ENCODE data around the gene MAPK11.

The MAPK11 gene

DNA sequence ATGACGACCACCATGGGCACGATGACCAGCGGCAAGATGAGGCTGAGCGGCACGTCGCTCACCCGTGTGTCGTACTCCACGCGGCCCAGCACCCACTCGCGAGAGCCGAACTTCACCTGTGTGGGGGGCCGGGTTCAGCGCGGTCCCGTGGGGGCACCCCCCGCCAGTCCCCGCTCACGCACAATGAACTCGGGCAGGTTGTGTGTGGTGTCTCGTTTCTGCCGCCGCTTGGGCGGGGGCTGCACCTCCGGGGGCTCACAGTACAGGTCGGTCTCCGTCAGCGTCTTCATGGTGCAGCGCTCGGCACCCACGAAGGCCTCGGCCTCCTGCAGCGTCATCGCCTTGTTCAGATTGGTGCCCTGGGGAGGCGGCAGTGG lies 11.2 kb upstream of the MAPK11 start:
- no peak for TF ChIP-seq CTCF (IDR thresholded peaks at IDR 0.05; ENCODE audit: low read length, missing control alignments)
- no peak for DNase-seq (ENCODE audit: low read depth)
- H3K4me3 ChIP-seq (replicated peaks; ENCODE audit: low read depth, low read length), result no peak overlapping the region

GRCh38 chr22:50280708-50281383 lies 10.7 kb upstream of the MAPK11 start:
- no peak overlapping the region for H3K4me3 ChIP-seq (replicated peaks; ENCODE audit: low read depth, low read length)
- no peak for TF ChIP-seq CTCF (IDR thresholded peaks at IDR 0.05; ENCODE audit: low read length, missing control alignments)
- no peak for DNase-seq (ENCODE audit: low read depth)

DNA sequence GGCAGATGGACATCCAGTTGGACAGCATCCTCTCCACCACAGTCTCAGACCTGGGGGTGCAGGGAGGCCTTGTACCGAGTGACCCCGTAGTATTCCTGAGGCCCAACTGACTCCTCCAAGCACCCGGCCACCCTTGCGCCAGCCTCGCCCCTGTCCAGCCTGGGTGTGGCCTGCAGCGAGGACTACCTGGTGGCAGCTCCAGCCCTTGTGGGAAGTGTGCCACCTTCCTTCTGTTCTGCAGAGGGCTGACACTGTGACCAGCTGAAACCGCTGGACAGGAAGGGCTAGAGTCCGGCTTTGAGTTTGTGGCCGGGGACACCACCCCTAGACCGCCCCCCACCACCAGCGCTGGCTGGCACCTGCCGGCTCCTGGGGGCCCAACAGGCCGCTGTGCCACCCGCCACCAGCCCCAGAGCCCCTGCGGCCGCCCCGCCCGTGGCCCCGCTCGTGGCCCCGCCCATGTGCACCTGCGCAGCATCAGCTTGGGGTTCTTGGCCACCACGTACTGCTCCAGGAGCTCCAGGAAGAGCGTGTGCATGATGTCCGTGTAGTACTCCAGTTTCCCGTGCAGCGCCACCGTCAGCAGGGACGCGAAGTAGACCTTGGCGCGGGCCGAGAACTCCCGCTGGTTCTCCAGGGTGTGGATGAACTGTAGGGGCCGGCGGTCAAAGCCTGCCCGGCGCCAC lies 10.0 kb upstream of the MAPK11 start:
- no peak for DNase-seq (ENCODE audit: low read depth)
- H3K4me3 ChIP-seq (replicated peaks; ENCODE audit: low read depth, low read length), result no peak overlapping the region
- no peak for TF ChIP-seq CTCF (IDR thresholded peaks at IDR 0.05; ENCODE audit: low read length, missing control alignments)

- TF ChIP-seq CTCF (IDR thresholded peaks at IDR 0.05; ENCODE audit: low read length, missing control alignments), result no peak
- H3K4me3 ChIP-seq (replicated peaks; ENCODE audit: low read depth, low read length), result no peak overlapping the region
- DNase-seq (ENCODE audit: low read depth), result no peak
Observed at GRCh38 chr22:50278956-50279619, 8.9 kb upstream of the MAPK11 start.

GRCh38 chr22:50278461-50278860 lies 8.3 kb upstream of the MAPK11 start:
- no peak for DNase-seq (ENCODE audit: low read depth)
- no peak overlapping the region for H3K4me3 ChIP-seq (replicated peaks; ENCODE audit: low read depth, low read length)
- no peak for TF ChIP-seq CTCF (IDR thresholded peaks at IDR 0.05; ENCODE audit: low read length, missing control alignments)

- H3K4me3 ChIP-seq (replicated peaks; ENCODE audit: low read depth, low read length), result no peak overlapping the region
- no peak for TF ChIP-seq CTCF (IDR thresholded peaks at IDR 0.05; ENCODE audit: low read length, missing control alignments)
- DNase-seq (ENCODE audit: low read depth), result no peak
Observed at GRCh38 chr22:50277761-50278160, 7.6 kb upstream of the MAPK11 start.

Measured in fibroblast of pulmonary artery (primary cell).